Stomach (tissue), 9 donors: ENCODE measurements around the gene LPGAT1. TPM values are rescaled to one million over a fixed set of nuclear protein-coding genes. Genes with fewer than 3 reads are reported as not detected.

ENCODE experiments used
- DNase-seq, 2 donors: peaks; one replicate each; pipeline versions ENCODE4 v3.0.0 to v3.0.0-alpha.2; 2013 to 2019
- H3K27ac ChIP-seq, 5 donors: fragments of 200-600 bp in 4 of 5; sonication (generic) in 4 of 5; one replicate each; pipeline ENCODE4 v1.5.1; 2013 to 2019; ENCODE audit warnings: mild to moderate bottlenecking in 1 of 5, moderate library complexity in 1 of 5
- H3K27me3 ChIP-seq, 3 donors: fragments of 200-600 bp; sonication (generic); one replicate each; pipeline ENCODE4 v1.5.1; 2017 to 2019; ENCODE audit warnings: mixed run types in 1 of 3
- H3K36me3 ChIP-seq, 4 donors: fragments of 200-600 bp; sonication (generic); 1 replicate in 3 of 4; 2 replicates in 1 of 4; pipeline ENCODE4 v1.5.1; 2016 to 2019
- H3K4me1 ChIP-seq, 4 donors: fragments of 200-600 bp; sonication (generic); one replicate each; pipeline ENCODE4 v1.5.1; 2016 to 2019
- H3K4me3 ChIP-seq, 4 donors: fragments of 200-600 bp; sonication (generic) in 3 of 4; one replicate each; pipeline ENCODE4 v1.5.1; 2016 to 2019; ENCODE audit warnings: mild to moderate bottlenecking in 1 of 4
- H3K9me3 ChIP-seq, 4 donors: fragments of 200-600 bp; sonication (generic); one replicate each; pipeline ENCODE4 v1.5.1; 2016 to 2019
- CTCF ChIP-seq, 7 experiments: fragments of 450-650 bp in 4 of 7; fragments of 200-600 bp in 3 of 7; sonication (generic) in 3 of 7; IDR thresholded peaks; one replicate each; pipeline ENCODE4 v1.5.1; 2016 to 2019; ENCODE audit warnings: antibody characterized with exemption in 7 of 7, control low read depth in 2 of 7, mild to moderate bottlenecking in 1 of 7
- EP300 ChIP-seq: sonication (generic); formaldehyde crosslinking; IDR thresholded peaks from one replicate; pipeline ENCODE4 v1.6.1; 2017; ENCODE audit warnings: antibody characterized with exemption
- POLR2A ChIP-seq, 4 donors: fragments of 450-650 bp; IDR thresholded peaks; one replicate each; pipeline ENCODE4 v1.6.1; 2016; ENCODE audit warnings: antibody characterized with exemption in 4 of 4, control low read depth in 2 of 4, mild to moderate bottlenecking in 1 of 4, moderate library complexity in 1 of 4
- POLR2AphosphoS5 ChIP-seq, 3 donors: sonication (generic); formaldehyde crosslinking; IDR thresholded peaks; one replicate each; pipeline ENCODE4 v1.6.1; 2016; ENCODE audit warnings: antibody characterized with exemption in 3 of 3
- WGBS, 5 donors: extraction: QIAGEN DNeasy Blood & Tissue Kit in 3 of 5; methylation state at CpG; one replicate each; pipeline versions ENCODE4 v1.1.5 to v1.1.7; 2013 to 2018; 5-methylcytosine and 5-hydroxymethylcytosine counted together
- intact Hi-C: fragments of 100-400 bp; cut with DNase I; formaldehyde crosslinking; loops from one replicate; pipeline ENCODE4 v1.15.1; 2023; ENCODE audit warnings: low total_unique reads
- polyA plus RNA-seq, 3 donors: library from polyadenylated mRNA; stranded (reverse); fragments of 200-250 nt; gene quantifications; one replicate each; pipeline ENCODE4 v1.2.3, GENCODE V29; 2013
- total RNA-seq, 5 donors: library from RNA; depleted of rRNA; stranded (reverse); fragments of >200 nt; gene quantifications; one replicate each; pipeline versions ENCODE4 v1.1.0 to v1.2.3, GENCODE V29; 2014 to 2016
- donor health status: healthy with polysubstance abuse.
- donor health status: Bipolar disorder and iron deficiency.
- donor health status: healthy.

LPGAT1 gene
- total and polyA plus RNA-seq, 8 donors, result 2.9 to 59.3 (median 5.1) TPM

DNA sequence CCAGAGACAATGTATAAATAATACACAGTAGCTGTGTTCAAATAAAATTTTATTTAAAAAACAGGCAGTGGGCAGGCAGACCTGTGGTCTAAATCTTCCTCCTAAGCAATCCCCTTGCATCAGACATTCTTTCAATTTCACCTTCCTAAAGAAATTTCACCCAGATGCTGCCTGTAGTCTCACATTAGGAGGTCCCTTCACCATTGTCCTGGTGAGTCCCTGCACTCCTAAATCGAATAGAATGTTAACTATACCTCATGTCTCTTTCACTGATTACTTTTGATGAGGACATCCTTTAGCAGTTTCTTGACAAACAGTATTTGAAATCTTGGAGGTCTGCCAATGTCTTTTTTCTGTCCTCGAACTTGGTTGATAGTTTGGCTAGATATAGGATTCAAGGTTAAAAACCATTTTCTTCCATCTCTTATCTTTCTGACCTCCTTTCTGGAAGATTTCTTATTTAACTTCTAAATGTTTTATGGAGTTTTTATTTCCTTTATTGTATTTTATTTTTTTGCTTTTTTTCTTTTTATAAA, 77.5 kb downstream of the LPGAT1 start:
- Histone ChIP-seq H3K27ac (no peak overlapping the region), H3K4me1 (no peaks in the 10 kb centered on the region), H3K36me3 (peaks cover 0 to 33% (median 31%) of the 10 kb centered on the region in 4 donors), H3K27me3 (no peaks in the 10 kb centered on the region), H3K9me3 (peaks cover 0 to 3% (median under 1%) of the 10 kb centered on the region in 4 donors), H3K4me3 (no peak overlapping the region)
- no peak for DNase-seq
- TF ChIP-seq EP300 (no peak), CTCF (IDR thresholded peaks at IDR 0.05) (no peak), POLR2AphosphoS5 (IDR thresholded peaks at IDR 0.05) (no peak), POLR2A (IDR thresholded peaks at IDR 0.05) (no peak)
- intact Hi-C loops, result no loop called here
- WGBS, 5 donors, result 23 to 39% (median 32%) methylated on average over 2 of the region's 2 CpGs

- H3K27ac ChIP-seq, result no peak overlapping the region
- DNase-seq, result no peak
- H3K27me3 ChIP-seq, result no peaks in the 10 kb centered on the region
- WGBS, 5 donors, result 64 to 87% (median 75%) methylated on average over 4 of the region's 4 CpGs
- peaks cover 0 to 37% (median 36%) of the 10 kb centered on the region in 4 donors for H3K36me3 ChIP-seq
- no peaks in the 10 kb centered on the region for H3K4me1 ChIP-seq
- no peak overlapping the region for H3K4me3 ChIP-seq
- intact Hi-C loops, result no loop called here
- TF ChIP-seq EP300 (no peak), POLR2AphosphoS5 (IDR thresholded peaks at IDR 0.05) (no peak), CTCF (IDR thresholded peaks at IDR 0.05) (no peak), POLR2A (IDR thresholded peaks at IDR 0.05) (no peak)
- H3K9me3 ChIP-seq, result no peaks in the 10 kb centered on the region
Measured at GRCh38 chr1:211752317-211752716, 78.2 kb downstream of the LPGAT1 start.

GRCh38 chr1:211751438-211751837, 79.1 kb downstream of the LPGAT1 start:
- DNase-seq, result no peak

GRCh38 chr1:211750599-211750998, 80.0 kb downstream of the LPGAT1 start:
- WGBS, 5 donors, result 7 to 19% (median 14%) methylated on average over 1 of the region's 1 CpG
- intact Hi-C loops, result no loop called here

More at GRCh38 chr1:211751438-211751837, 79.1 kb downstream of the LPGAT1 start:
- Histone ChIP-seq H3K4me1 (no peaks in the 10 kb centered on the region), H3K27ac (no peak overlapping the region), H3K36me3 (peaks cover 0 to 44% (median 42%) of the 10 kb centered on the region in 4 donors), H3K4me3 (no peak overlapping the region), H3K9me3 (no peaks in the 10 kb centered on the region), H3K27me3 (no peaks in the 10 kb centered on the region)
- intact Hi-C loops, result no loop called here
- TF ChIP-seq EP300, result no peak
- TF ChIP-seq CTCF (IDR thresholded peaks at IDR 0.05), result no peak
- TF ChIP-seq POLR2AphosphoS5 (IDR thresholded peaks at IDR 0.05), result no peak
- no peak for TF ChIP-seq POLR2A (IDR thresholded peaks at IDR 0.05)
- WGBS, 5 donors, result 54 to 68% (median 64%) methylated on average over 3 of the region's 3 CpGs

More at GRCh38 chr1:211750599-211750998, 80.0 kb downstream of the LPGAT1 start:
- H3K4me1 ChIP-seq, result no peaks in the 10 kb centered on the region
- no peak for DNase-seq
- no peak for TF ChIP-seq POLR2A (IDR thresholded peaks at IDR 0.05)
- TF ChIP-seq CTCF (IDR thresholded peaks at IDR 0.05), result no peak
- peaks cover 0 to 44% (median 42%) of the 10 kb centered on the region in 4 donors for H3K36me3 ChIP-seq
- H3K9me3 ChIP-seq, result no peaks in the 10 kb centered on the region
- H3K27me3 ChIP-seq, result no peaks in the 10 kb centered on the region
- no peak overlapping the region for H3K27ac ChIP-seq
- no peak overlapping the region for H3K4me3 ChIP-seq
